ENCODE data around the gene HOXC5. TPM values are rescaled to one million over a fixed set of nuclear protein-coding genes. Genes with fewer than 3 reads are reported as not detected.
A peak's percentile ranks its signal among the peaks of the same experiment; 100 is the strongest.
"Not testable (repeated sequence)": the region's sequence is repeated elsewhere in the genome, so short reads cannot be mapped to it uniquely, and the experiment has no call there.

Gene HOXC5
- total and polyA plus RNA-seq, 9 donors, result 1.8 to 11.0 (median 2.9) TPM

- intact Hi-C loops (cut with DNase I); H3K4me3 ChIP-seq; H3K9me3 ChIP-seq; H3K27me3 ChIP-seq; H3K4me1 ChIP-seq (ENCODE audit: insufficient read depth); H3K36me3 ChIP-seq: not testable (repeated sequence)
- H3K27ac ChIP-seq, result peak overlapping the region; percentile 45 to 96
- 6 to 8% (median 8%) methylated on average over 15 to 16 of the region's 16 CpGs for WGBS, 3 donors
- DNase-seq, result peak; percentile 32 to 61 (median 36)
These were observed 48.2 kb downstream of the HOXC5 start for GRCh38 chr12:54081053-54081514.

DNA sequence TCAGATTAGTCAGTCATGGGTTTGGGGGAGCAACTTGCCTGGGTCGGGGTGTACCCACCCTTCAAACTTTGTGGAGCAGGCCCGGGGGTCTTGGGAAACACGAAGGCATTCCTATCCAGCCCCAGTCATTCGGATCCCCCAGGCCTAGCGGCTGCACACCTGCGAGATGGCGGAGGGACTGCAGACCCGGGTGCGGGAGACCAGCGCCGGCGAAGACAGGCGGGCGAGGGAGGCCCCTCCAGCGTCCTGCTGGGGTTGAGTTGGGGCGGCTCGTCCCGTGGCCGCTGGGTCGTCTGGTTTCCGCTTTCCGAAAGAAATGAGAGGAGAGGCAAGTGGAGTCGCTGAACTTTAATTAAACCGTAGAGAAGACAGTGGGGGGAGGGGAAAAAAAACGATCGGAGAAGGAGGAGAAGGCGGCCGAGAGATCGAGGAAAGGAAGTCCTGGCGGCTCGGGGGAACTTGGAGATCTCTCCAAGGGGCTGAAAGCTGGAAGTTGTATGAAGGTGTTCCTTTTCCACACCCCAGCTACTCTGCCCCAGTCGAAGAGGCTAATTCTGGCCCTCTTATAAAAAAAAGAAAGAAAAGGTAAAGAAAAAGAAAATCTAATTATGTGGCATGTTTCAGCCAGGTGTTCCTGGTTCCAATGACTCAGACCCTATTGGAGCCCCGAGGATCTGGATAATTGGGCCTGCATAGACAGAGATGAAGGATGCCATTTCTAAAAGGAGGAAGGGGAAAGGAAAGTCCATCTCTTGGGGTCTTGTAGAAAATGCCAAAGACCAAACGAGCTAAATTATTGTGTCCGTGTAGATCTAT, 48.9 kb downstream of the HOXC5 start:
- 9 to 22% (median 12%) methylated on average over 35 of the region's 35 CpGs for WGBS, 3 donors
- Histone ChIP-seq H3K4me3 (peak overlapping the region; percentile 30), H3K27ac (peak overlapping the region; percentile 50 to 96)
- H3K9me3 ChIP-seq; H3K4me1 ChIP-seq (ENCODE audit: insufficient read depth); intact Hi-C loops (cut with DNase I); H3K36me3 ChIP-seq; H3K27me3 ChIP-seq: not testable (repeated sequence)
- peak in 4 of 5 donors; percentile 39 to 63 (median 54) for DNase-seq

- DNase-seq, result peak; percentile 66 to 83 (median 79)
- 2 to 7% (median 4%) methylated on average over 27 to 36 of the region's 36 CpGs for WGBS, 3 donors
- TF ChIP-seq EP300 (IDR thresholded peaks at IDR 0.05), result no peak
- TF ChIP-seq, protein P1, sequence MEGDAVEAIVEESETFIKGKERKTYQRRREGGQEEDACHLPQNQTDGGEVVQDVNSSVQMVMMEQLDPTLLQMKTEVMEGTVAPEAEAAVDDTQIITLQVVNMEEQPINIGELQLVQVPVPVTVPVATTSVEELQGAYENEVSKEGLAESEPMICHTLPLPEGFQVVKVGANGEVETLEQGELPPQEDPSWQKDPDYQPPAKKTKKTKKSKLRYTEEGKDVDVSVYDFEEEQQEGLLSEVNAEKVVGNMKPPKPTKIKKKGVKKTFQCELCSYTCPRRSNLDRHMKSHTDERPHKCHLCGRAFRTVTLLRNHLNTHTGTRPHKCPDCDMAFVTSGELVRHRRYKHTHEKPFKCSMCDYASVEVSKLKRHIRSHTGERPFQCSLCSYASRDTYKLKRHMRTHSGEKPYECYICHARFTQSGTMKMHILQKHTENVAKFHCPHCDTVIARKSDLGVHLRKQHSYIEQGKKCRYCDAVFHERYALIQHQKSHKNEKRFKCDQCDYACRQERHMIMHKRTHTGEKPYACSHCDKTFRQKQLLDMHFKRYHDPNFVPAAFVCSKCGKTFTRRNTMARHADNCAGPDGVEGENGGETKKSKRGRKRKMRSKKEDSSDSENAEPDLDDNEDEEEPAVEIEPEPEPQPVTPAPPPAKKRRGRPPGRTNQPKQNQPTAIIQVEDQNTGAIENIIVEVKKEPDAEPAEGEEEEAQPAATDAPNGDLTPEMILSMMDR (IDR thresholded peaks at IDR 0.05), result no peak
- Histone ChIP-seq H3K9me3 (no peaks in the 10 kb centered on the region), H3K4me3 (peak overlapping the region; percentile 30), H3K27me3 (no peaks in the 10 kb centered on the region), H3K4me1 (ENCODE audit: insufficient read depth) (no peaks in the 10 kb centered on the region), H3K27ac (peak overlapping the region; percentile 50 to 96), H3K36me3 (no peaks in the 10 kb centered on the region)
- intact Hi-C loops (cut with DNase I), result no loop called here
These were observed 49.6 kb downstream of the HOXC5 start for GRCh38 chr12:54082397-54082892.

MicroRNAs within 50 kb of the gene (microRNA counts, 767-probe panel; counts per million panel counts)
- microRNA hsa-miR-196a-5p, result 530 counts per million, percentile 78 among the panel's probes with 10 or more counts
- microRNA hsa-miR-615-3p, result 530 counts per million, percentile 78 among the panel's probes with 10 or more counts
- microRNA hsa-miR-615-5p, result 530 counts per million, percentile 78 among the panel's probes with 10 or more counts

Small RNAs within 50 kb of the gene (microRNA-seq; reads per million reads assigned to microRNA genes)
- 6.5 to 220 (median 19.6) reads per million in 3 donors for gene MIR196A2
- gene MIR615, result 63.4 to 291 (median 80.0) reads per million in 3 donors

Small RNAs within 50 kb of the gene (small RNA-seq; reads per million reads assigned to genes)
- gene HOXC5 (not detected), gene MIR196A2 (0.20 reads per million), gene MIR615 (2.8 reads per million, percentile 75 among the genes with 10 or more reads in this experiment)

Other genes starting within 250 kb of the HOXC5 start
- gene HOXC13, start 94.2 kb upstream of the HOXC5 start, total RNA-seq, result not detected
- gene HOXC13, start 94.2 kb upstream of the HOXC5 start, polyA plus RNA-seq, result not detected
- not detected for gene HOXC12, start 78.1 kb upstream of the HOXC5 start, total RNA-seq
- gene HOXC12, start 78.1 kb upstream of the HOXC5 start, polyA plus RNA-seq, result not detected
- gene HOXC11, start 59.9 kb upstream of the HOXC5 start, total RNA-seq, result 1 to 10 TPM in 1 of 7 donors, not detected in 6; 1.1 TPM
- gene HOXC11, start 59.9 kb upstream of the HOXC5 start, polyA plus RNA-seq, result under 1 TPM in 1 of 2 donors, not detected in 1; 0.12 TPM
- gene HOTAIR, start 58.1 kb upstream of the HOXC5 start, total RNA-seq, result under 1 TPM in 2 of 7 donors, not detected in 5; 0.24 to 0.32 TPM
- 1 to 10 TPM in 1 of 2 donors, under 1 TPM in 1; 0.02 to 1.2 TPM for gene HOTAIR, start 58.1 kb upstream of the HOXC5 start, polyA plus RNA-seq
- gene HOXC10, start 47.9 kb upstream of the HOXC5 start, total RNA-seq, result 1 to 10 TPM in 2 of 7 donors, under 1 TPM in 3, not detected in 2; 0.15 to 5.0 (median 0.23) TPM
- 10 to 100 TPM in 1 of 2 donors, 1 to 10 TPM in 1; 2.0 to 15.4 TPM for gene HOXC10, start 47.9 kb upstream of the HOXC5 start, polyA plus RNA-seq
- gene HOXC9, start 32.9 kb upstream of the HOXC5 start, total RNA-seq, result 1 to 10 TPM in 2 of 7 donors, under 1 TPM in 4, not detected in 1; 0.26 to 3.9 (median 0.51) TPM
- 10 to 100 TPM in 1 of 2 donors, 1 to 10 TPM in 1; 3.4 to 15.0 TPM for gene HOXC9, start 32.9 kb upstream of the HOXC5 start, polyA plus RNA-seq
- 10 to 100 TPM in 1 of 7 donors, 1 to 10 TPM in 5, under 1 TPM in 1; 0.34 to 13.9 (median 7.7) TPM for gene HOXC8, start 24.1 kb upstream of the HOXC5 start, total RNA-seq
- gene HOXC8, start 24.1 kb upstream of the HOXC5 start, polyA plus RNA-seq, result 10 to 100 TPM in 1 of 2 donors, 1 to 10 TPM in 1; 3.2 to 19.4 TPM
- gene HOXC6, start 4.6 kb upstream of the HOXC5 start, total RNA-seq, result 10 to 100 TPM in 5 of 7 donors, 1 to 10 TPM in 2; 3.9 to 56.1 (median 21.4) TPM
- 10 to 100 TPM; 23.3 to 37.8 TPM for gene HOXC6, start 4.6 kb upstream of the HOXC5 start, polyA plus RNA-seq
- 10 to 100 TPM in 5 of 7 donors, 1 to 10 TPM in 2; 3.3 to 21.8 (median 13.1) TPM for gene HOXC4, start 20.8 kb downstream of the HOXC5 start, total RNA-seq
- 10 to 100 TPM in 1 of 2 donors, 1 to 10 TPM in 1; 7.9 to 10.9 TPM for gene HOXC4, start 20.8 kb downstream of the HOXC5 start, polyA plus RNA-seq
- gene SMUG1, start 155.9 kb downstream of the HOXC5 start, total RNA-seq, result 10 to 100 TPM; 22.8 to 32.2 (median 26.6) TPM
- gene SMUG1, start 155.9 kb downstream of the HOXC5 start, polyA plus RNA-seq, result 10 to 100 TPM; 17.8 to 30.2 TPM
- gene CBX5, start 247.1 kb downstream of the HOXC5 start, total RNA-seq, result 100 to 1,000 TPM in 4 of 7 donors, 10 to 100 TPM in 3; 30.3 to 119 (median 103) TPM
- gene CBX5, start 247.1 kb downstream of the HOXC5 start, polyA plus RNA-seq, result 10 to 100 TPM; 14.3 to 47.6 TPM
- gene HNRNPA1, start 247.7 kb downstream of the HOXC5 start, total RNA-seq, result 1,000 to 10,000 TPM in 5 of 7 donors, 100 to 1,000 TPM in 2; 586 to 2,586 (median 2,385) TPM
- gene HNRNPA1, start 247.7 kb downstream of the HOXC5 start, polyA plus RNA-seq, result 1,000 to 10,000 TPM; 2,375 to 2,506 TPM